K562 (cell line): ENCODE results near the gene HOXA10. TPM values are rescaled to one million over a fixed set of nuclear protein-coding genes. Genes with fewer than 3 reads are reported as not detected.

Experiments used
- FOXK2 ChIP-seq, 2 experiments: fragments of 450-650 bp; IDR thresholded peaks in 1 of 2; conservative IDR thresholded peaks in 1 of 2; 2 replicates each; pipeline ENCODE4 v1.6.1; 2016; ENCODE audit warnings: low read depth in 2 of 2, mild to moderate bottlenecking in 1 of 2
- ZNF253 ChIP-seq: fragments of 250-450 bp; sonication (Bioruptor Pico); conservative IDR thresholded peaks from 2 replicates; pipeline ENCODE4 v1.6.1; 2021; ENCODE audit warnings: mild to moderate bottlenecking
- ZNF318 ChIP-seq, 2 experiments: fragments of 450-650 bp; IDR thresholded peaks; 2 replicates each; pipeline ENCODE4 v1.6.1; 2016; ENCODE audit warnings: mild to moderate bottlenecking in 2 of 2, borderline replicate concordance in 1 of 2, low read depth in 1 of 2, moderate library complexity in 1 of 2
- ZNF79 ChIP-seq: fragments of 250-450 bp; sonication (Bioruptor Pico); IDR thresholded peaks from 2 replicates; pipeline ENCODE4 v1.4.0; 2020; ENCODE audit warnings: low read depth, mild to moderate bottlenecking, moderate library complexity
- polyA plus RNA-seq, 8 experiments: library from polyadenylated mRNA; depleted of rRNA in 4 of 8; stranded (reverse) in 5 of 8; unstranded in 3 of 8; fragments of >200 nt; fragmentation: Nextera tagmentation in 2 of 8; fragmentation: Illumina TruSeq in 1 of 8; extraction: Ambion mirVana in 2 of 8; extraction: Trizol in 1 of 8; gene quantifications; 2 replicates each; pipeline versions ENCODE4 v1.2.1 to v1.2.3, GENCODE V29; 2011 to 2014; ENCODE audit warnings: inconsistent platforms in 1 of 8, missing spikeins in 1 of 8
- total RNA-seq, 7 experiments: library from RNA; depleted of rRNA in 6 of 7; stranded (reverse); fragments of >200 nt in 6 of 7; fragmentation: Illumina TruSeq in 2 of 7; extraction: Trizol in 2 of 7; gene quantifications; 2 replicates each; pipeline versions ENCODE4 v1.2.1 to v1.2.3, GENCODE V29; 2011 to 2021; ENCODE audit warnings: low replicate concordance in 1 of 7

HOXA10 gene
- total and polyA plus RNA-seq, 9 of the 15 experiments (the other 6 are each of a cell fraction or from before 2014, with no cell fraction given) = not detected

GRCh38 chr7:27155816-27156507, 18.2 kb downstream of the HOXA10 start (continued):
- TF ChIP-seq ZNF318 (IDR thresholded peaks at IDR 0.05; ENCODE audit: borderline replicate concordance in 1 of 2, low read depth in 1 of 2) (no peak), ZNF253 (CRISPR knock-in tag) (no peak), ZNF79 (CRISPR knock-in tag) (no peak), FOXK2 (conservative IDR thresholded peaks at IDR 0.05 in 1 of 2, IDR thresholded peaks at IDR 0.05 in 1 of 2; ENCODE audit: low read depth in 2 of 2) (no peak)
